ENCODE data around the gene CAMK1D. TPM values are rescaled to one million over a fixed set of nuclear protein-coding genes. Genes with fewer than 3 reads are reported as not detected.

CAMK1D gene
- total and polyA plus RNA-seq, 2 donors (not counting 3 experiments of a cell fraction or from before 2014, with no cell fraction given): 0.37 to 4.2 TPM

- no peak for TF ChIP-seq MYC (IDR thresholded peaks at IDR 0.05; ENCODE audit: low read depth, low read length)
- peaks cover 2 to 5% of the 10 kb centered on the region in 2 experiments for H3K27me3 ChIP-seq (ENCODE audit: control insufficient read depth in 2 of 2, insufficient read depth in 2 of 2, low read length in 2 of 2)
- no peak overlapping the region for H2AFZ ChIP-seq (ENCODE audit: low read depth, low read length)
- intact Hi-C loops (cut with micrococcal nuclease): no loop called here
- DNase-seq (ENCODE audit: low read depth, low spot score) (no peak), FAIRE-seq (no peak)
- H3K4me3 ChIP-seq (replicated peaks in 1 of 3; ENCODE audit: insufficient read depth in 1 of 3, low read depth in 1 of 3, low read length in 3 of 3): no peak overlapping the region
- no peak overlapping the region for H3K4me2 ChIP-seq (ENCODE audit: insufficient read depth, low read length)
- no peaks in the 10 kb centered on the region for H3K4me1 ChIP-seq (ENCODE audit: control insufficient read depth, extremely low read depth, insufficient read depth, low read length)
- no peaks in the 10 kb centered on the region for H3K79me2 ChIP-seq (ENCODE audit: control insufficient read depth, insufficient read depth, low read length)
- H4K20me1 ChIP-seq (replicated peaks; ENCODE audit: control insufficient read depth, extremely low read depth, insufficient read depth, low read length): no peaks in the 10 kb centered on the region
- H3K36me3 ChIP-seq (ENCODE audit: control insufficient read depth in 2 of 2, extremely low read depth in 1 of 2, insufficient read depth in 2 of 2, low read length in 2 of 2): no peaks in the 10 kb centered on the region
- H3K27ac ChIP-seq (ENCODE audit: insufficient read depth, low read depth, low read length): no peak overlapping the region
- ChIA-PET CTCF (interaction anchor here (0.9 to 1.3 kb wide), 2 partner anchors 155 kb away, joined by 3 to 4 read pairs; no protein-coding TSS in a partner anchor), POLR2A (no interaction called here)
- no peaks in the 10 kb centered on the region for H3K9me1 ChIP-seq (replicated peaks; ENCODE audit: control insufficient read depth, extremely low read depth, insufficient read depth, low read length)
- H3K9me3 ChIP-seq (replicated peaks; ENCODE audit: control insufficient read depth, insufficient read depth, low read length): no peaks in the 10 kb centered on the region
- BruUV-seq (replicated peaks): no TSS peak
- dilution Hi-C loops (cut with MboI; ENCODE audit: extremely low pct_ligation_motif_present, low sequenced_read_pairs): no loop called here
- H3K9ac ChIP-seq (replicated peaks; ENCODE audit: extremely low read depth, insufficient read depth, low read length): no peak overlapping the region
These were observed 152.0 kb downstream of the CAMK1D start for GRCh38 chr10:12501324-12501723.

DNA sequence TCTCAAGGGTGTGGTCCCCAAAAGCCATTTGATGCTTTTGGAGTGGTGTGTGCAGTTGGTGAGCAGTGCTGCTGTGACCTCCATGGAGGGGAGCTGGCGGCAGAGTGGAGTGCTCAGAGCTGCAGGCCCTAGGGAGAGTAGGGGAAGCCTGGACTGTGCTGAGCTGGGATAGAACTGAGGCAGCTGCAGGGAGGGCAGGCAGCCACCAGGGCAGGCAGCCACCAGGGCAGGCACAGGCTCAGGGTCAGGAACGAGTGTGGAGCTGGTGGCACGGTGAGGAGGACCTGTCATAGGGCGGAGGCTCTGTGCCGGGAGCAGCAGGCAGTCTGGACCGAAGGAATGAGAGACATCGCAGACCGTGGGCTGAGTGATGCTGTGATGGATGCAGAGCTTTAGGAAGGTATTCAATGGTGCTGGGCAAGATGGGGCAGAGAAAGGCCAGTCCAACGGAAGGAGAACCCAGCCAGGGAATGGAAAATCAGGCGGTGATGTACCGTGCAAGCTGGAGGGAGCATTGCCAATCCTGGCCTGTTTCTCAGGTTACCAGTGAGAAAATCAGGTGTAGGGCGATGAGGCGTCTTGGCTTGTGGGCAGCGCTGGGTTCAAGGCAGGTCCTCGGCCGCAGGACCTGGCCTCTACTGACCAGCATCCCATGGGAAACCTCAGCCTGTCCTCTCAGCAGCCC, 152.6 kb downstream of the CAMK1D start:
- H3K36me3 ChIP-seq (ENCODE audit: control insufficient read depth in 2 of 2, extremely low read depth in 1 of 2, insufficient read depth in 2 of 2, low read length in 2 of 2): no peaks in the 10 kb centered on the region
- no peak overlapping the region for H3K4me3 ChIP-seq (replicated peaks in 1 of 3; ENCODE audit: insufficient read depth in 1 of 3, low read depth in 1 of 3, low read length in 3 of 3)
- dilution Hi-C loops (cut with MboI; ENCODE audit: extremely low pct_ligation_motif_present, low sequenced_read_pairs): no loop called here
- DNase-seq (ENCODE audit: low read depth, low spot score) (no peak), FAIRE-seq (no peak)
- intact Hi-C loops (cut with micrococcal nuclease): no loop called here
- ChIA-PET CTCF (interaction anchor here (1.3 kb wide), 1 partner anchor 154 kb away, joined by 4 read pairs; no protein-coding TSS in a partner anchor), POLR2A (no interaction called here)
- no peak overlapping the region for H3K4me2 ChIP-seq (ENCODE audit: insufficient read depth, low read length)
- H3K27me3 ChIP-seq (ENCODE audit: control insufficient read depth in 2 of 2, insufficient read depth in 2 of 2, low read length in 2 of 2): peaks cover 2 to 5% of the 10 kb centered on the region in 2 experiments
- H2AFZ ChIP-seq (ENCODE audit: low read depth, low read length): no peak overlapping the region
- no peaks in the 10 kb centered on the region for H3K79me2 ChIP-seq (ENCODE audit: control insufficient read depth, insufficient read depth, low read length)
- TF ChIP-seq FOS (IDR thresholded peaks at IDR 0.05; ENCODE audit: borderline replicate concordance, insufficient read depth, low read length) (no peak), JUN (IDR thresholded peaks at IDR 0.05; ENCODE audit: borderline replicate concordance, insufficient read depth, insufficient read length, low read depth) (no peak), MYC (IDR thresholded peaks at IDR 0.05; ENCODE audit: low read depth, low read length) (no peak), EZH2 (IDR thresholded peaks at IDR 0.05; ENCODE audit: borderline replicate concordance, low read depth, low read length, severe bottlenecking) (no peak)
- no peaks in the 10 kb centered on the region for H3K9me1 ChIP-seq (replicated peaks; ENCODE audit: control insufficient read depth, extremely low read depth, insufficient read depth, low read length)
- H3K4me1 ChIP-seq (ENCODE audit: control insufficient read depth, extremely low read depth, insufficient read depth, low read length): no peaks in the 10 kb centered on the region
- BruUV-seq (replicated peaks): no TSS peak
- no peak overlapping the region for H3K27ac ChIP-seq (ENCODE audit: insufficient read depth, low read depth, low read length)
- H4K20me1 ChIP-seq (replicated peaks; ENCODE audit: control insufficient read depth, extremely low read depth, insufficient read depth, low read length): no peaks in the 10 kb centered on the region
- no peaks in the 10 kb centered on the region for H3K9me3 ChIP-seq (replicated peaks; ENCODE audit: control insufficient read depth, insufficient read depth, low read length)
- H3K9ac ChIP-seq (replicated peaks; ENCODE audit: extremely low read depth, insufficient read depth, low read length): no peak overlapping the region

All from endothelial cell of umbilical vein (primary cell).